ENCODE measurements around the gene ZFAND3. TPM values are rescaled to one million over a fixed set of nuclear protein-coding genes. Genes with fewer than 3 reads are reported as not detected.
A peak's percentile ranks its signal among the peaks of the same experiment; 100 is the strongest.

ZFAND3 gene
- total and polyA plus RNA-seq, 10 of the 15 experiments (the other 5 are each of a cell fraction or from before 2014, with no cell fraction given): 0.90 to 34.4 (median 16.3) TPM

DNA sequence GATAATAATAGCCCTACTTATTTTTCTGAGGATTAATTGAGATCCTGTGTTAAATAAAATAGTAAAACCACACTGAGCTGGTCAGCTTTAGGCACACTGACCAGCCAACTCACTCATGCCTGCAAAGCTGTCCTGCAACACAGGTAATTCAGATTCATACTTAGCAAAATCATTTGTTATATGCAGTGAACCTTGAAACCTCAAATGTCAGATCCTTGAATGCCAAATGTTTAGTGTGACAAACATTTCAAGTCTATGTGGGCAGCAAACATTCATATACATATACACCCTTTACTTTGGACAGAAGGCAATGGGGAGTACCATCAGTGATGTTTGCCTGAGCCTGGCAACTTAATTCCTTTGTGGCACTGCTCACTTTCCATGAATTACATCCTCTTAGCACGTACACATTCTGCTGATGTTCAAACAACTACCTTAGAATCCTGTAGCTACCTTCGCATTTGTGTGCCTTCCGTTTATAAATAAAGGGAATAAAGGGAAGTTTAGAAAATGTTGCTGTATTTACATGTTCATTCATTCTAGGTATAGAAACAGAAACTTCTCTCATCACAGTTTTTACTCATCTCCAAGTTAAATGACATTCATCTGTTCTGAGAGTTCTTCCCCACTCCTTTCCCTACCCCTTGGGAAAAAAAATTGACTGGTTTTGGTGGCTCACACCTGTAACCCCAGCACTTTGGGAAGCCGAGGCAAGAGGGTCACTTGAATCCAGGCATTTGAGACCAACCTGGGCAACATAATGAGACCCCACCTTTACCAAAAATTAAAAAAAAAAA is 140.8 kb downstream of the ZFAND3 start (continued):
- TF ChIP-seq, protein P1, sequence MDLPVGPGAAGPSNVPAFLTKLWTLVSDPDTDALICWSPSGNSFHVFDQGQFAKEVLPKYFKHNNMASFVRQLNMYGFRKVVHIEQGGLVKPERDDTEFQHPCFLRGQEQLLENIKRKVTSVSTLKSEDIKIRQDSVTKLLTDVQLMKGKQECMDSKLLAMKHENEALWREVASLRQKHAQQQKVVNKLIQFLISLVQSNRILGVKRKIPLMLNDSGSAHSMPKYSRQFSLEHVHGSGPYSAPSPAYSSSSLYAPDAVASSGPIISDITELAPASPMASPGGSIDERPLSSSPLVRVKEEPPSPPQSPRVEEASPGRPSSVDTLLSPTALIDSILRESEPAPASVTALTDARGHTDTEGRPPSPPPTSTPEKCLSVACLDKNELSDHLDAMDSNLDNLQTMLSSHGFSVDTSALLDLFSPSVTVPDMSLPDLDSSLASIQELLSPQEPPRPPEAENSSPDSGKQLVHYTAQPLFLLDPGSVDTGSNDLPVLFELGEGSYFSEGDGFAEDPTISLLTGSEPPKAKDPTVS (IDR thresholded peaks at IDR 0.05; ENCODE audit: low read depth, low read length): no peak
- TF ChIP-seq, protein P2, sequence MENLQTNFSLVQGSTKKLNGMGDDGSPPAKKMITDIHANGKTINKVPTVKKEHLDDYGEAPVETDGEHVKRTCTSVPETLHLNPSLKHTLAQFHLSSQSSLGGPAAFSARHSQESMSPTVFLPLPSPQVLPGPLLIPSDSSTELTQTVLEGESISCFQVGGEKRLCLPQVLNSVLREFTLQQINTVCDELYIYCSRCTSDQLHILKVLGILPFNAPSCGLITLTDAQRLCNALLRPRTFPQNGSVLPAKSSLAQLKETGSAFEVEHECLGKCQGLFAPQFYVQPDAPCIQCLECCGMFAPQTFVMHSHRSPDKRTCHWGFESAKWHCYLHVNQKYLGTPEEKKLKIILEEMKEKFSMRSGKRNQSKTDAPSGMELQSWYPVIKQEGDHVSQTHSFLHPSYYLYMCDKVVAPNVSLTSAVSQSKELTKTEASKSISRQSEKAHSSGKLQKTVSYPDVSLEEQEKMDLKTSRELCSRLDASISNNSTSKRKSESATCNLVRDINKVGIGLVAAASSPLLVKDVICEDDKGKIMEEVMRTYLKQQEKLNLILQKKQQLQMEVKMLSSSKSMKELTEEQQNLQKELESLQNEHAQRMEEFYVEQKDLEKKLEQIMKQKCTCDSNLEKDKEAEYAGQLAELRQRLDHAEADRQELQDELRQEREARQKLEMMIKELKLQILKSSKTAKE (IDR thresholded peaks at IDR 0.05; ENCODE audit: low read depth, poor library complexity, severe bottlenecking): no peak
- TF ChIP-seq JUNB (IDR thresholded peaks at IDR 0.05) (peak; percentile 38), NR2F1 (conservative IDR thresholded peaks at IDR 0.05) (0 out of 2 replicates have a peak, but pooled peaks have one; percentile 49), ZZZ3 (IDR thresholded peaks at IDR 0.05; ENCODE audit: control insufficient read depth, insufficient read length, low read depth) (no peak), ZNF207 (IDR thresholded peaks at IDR 0.05; ENCODE audit: borderline replicate concordance) (no peak), SMAD1 (IDR thresholded peaks at IDR 0.05; ENCODE audit: low read depth, partially characterized antibody) (no peak)
- TF ChIP-seq, protein P3, sequence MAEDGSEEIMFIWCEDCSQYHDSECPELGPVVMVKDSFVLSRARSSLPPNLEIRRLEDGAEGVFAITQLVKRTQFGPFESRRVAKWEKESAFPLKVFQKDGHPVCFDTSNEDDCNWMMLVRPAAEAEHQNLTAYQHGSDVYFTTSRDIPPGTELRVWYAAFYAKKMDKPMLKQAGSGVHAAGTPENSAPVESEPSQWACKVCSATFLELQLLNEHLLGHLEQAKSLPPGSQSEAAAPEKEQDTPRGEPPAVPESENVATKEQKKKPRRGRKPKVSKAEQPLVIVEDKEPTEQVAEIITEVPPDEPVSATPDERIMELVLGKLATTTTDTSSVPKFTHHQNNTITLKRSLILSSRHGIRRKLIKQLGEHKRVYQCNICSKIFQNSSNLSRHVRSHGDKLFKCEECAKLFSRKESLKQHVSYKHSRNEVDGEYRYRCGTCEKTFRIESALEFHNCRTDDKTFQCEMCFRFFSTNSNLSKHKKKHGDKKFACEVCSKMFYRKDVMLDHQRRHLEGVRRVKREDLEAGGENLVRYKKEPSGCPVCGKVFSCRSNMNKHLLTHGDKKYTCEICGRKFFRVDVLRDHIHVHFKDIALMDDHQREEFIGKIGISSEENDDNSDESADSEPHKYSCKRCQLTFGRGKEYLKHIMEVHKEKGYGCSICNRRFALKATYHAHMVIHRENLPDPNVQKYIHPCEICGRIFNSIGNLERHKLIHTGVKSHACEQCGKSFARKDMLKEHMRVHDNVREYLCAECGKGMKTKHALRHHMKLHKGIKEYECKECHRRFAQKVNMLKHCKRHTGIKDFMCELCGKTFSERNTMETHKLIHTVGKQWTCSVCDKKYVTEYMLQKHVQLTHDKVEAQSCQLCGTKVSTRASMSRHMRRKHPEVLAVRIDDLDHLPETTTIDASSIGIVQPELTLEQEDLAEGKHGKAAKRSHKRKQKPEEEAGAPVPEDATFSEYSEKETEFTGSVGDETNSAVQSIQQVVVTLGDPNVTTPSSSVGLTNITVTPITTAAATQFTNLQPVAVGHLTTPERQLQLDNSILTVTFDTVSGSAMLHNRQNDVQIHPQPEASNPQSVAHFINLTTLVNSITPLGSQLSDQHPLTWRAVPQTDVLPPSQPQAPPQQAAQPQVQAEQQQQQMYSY (CRISPR knock-in tag; IDR thresholded peaks at IDR 0.05): no peak
